Large intestine (tissue), 3 donors: ENCODE data around the gene THRB. TPM values are rescaled to one million over a fixed set of nuclear protein-coding genes. Genes with fewer than 3 reads are reported as not detected.

Source experiments
- DNase-seq, 2 donors: peaks; one replicate each; pipeline versions ENCODE4 v3.0.0 to v3.0.0-alpha.2; 2013
- H3K27ac ChIP-seq: one replicate; pipeline ENCODE4 v1.5.1; 2013; ENCODE audit warnings: low read length
- H3K27me3 ChIP-seq: 2 replicates; pipeline ENCODE4 v1.6.1; 2013; ENCODE audit warnings: low read length; ENCODE audit not compliant: control insufficient read depth, insufficient read depth
- H3K36me3 ChIP-seq: 2 replicates; pipeline ENCODE4 v1.6.1; 2013; ENCODE audit warnings: low read length; ENCODE audit not compliant: control insufficient read depth, insufficient read depth
- H3K4me1 ChIP-seq: one replicate; pipeline ENCODE4 v1.6.1; 2013; ENCODE audit warnings: low read length; ENCODE audit not compliant: control insufficient read depth, insufficient read depth
- H3K4me3 ChIP-seq: one replicate; pipeline ENCODE4 v1.5.1; 2013; ENCODE audit warnings: low read length
- H3K9me3 ChIP-seq: one replicate; pipeline ENCODE4 v1.6.1; 2013; ENCODE audit warnings: mild to moderate bottlenecking, low read depth, low read length, moderate library complexity; ENCODE audit not compliant: control insufficient read depth
- WGBS: methylation state at CpG from one replicate; pipeline ENCODE4 v1.1.5; 2013; ENCODE audit warnings: low lambda C conversion rate; ENCODE audit not compliant: insufficient coverage; 5-methylcytosine and 5-hydroxymethylcytosine counted together
- polyA plus RNA-seq: library from polyadenylated mRNA; unstranded; fragments of 120-200 nt; gene quantifications from one replicate; pipeline ENCODE4 v1.2.1, GENCODE V29; 2013

Gene THRB
- polyA plus RNA-seq, 1 donor: 38.3 TPM

- WGBS: no CpG with 5 or more reads among the region's 2 CpGs
- Histone ChIP-seq H3K4me1 (peaks cover 26% of the 10 kb centered on the region), H3K9me3 (no peaks in the 10 kb centered on the region), H3K27ac (no peak overlapping the region), H3K4me3 (no peak overlapping the region), H3K36me3 (no peaks in the 10 kb centered on the region), H3K27me3 (no peaks in the 10 kb centered on the region)
- DNase-seq: no peak
Observed at GRCh38 chr3:24385012-24385615, 109.5 kb downstream of the THRB start.

GRCh38 chr3:24382647-24383046, 112.0 kb downstream of the THRB start:
- Histone ChIP-seq H3K27ac (no peak overlapping the region), H3K4me3 (no peak overlapping the region), H3K36me3 (no peaks in the 10 kb centered on the region), H3K9me3 (no peaks in the 10 kb centered on the region), H3K4me1 (peaks cover 8% of the 10 kb centered on the region), H3K27me3 (no peaks in the 10 kb centered on the region)
- 93% methylated on average over 2 of the region's 2 CpGs for WGBS
- DNase-seq: no peak

- H3K27ac ChIP-seq: no peak overlapping the region
- H3K4me1 ChIP-seq: peaks cover 16% of the 10 kb centered on the region
- no peak overlapping the region for H3K4me3 ChIP-seq
- no peaks in the 10 kb centered on the region for H3K36me3 ChIP-seq
- no peaks in the 10 kb centered on the region for H3K9me3 ChIP-seq
- no peaks in the 10 kb centered on the region for H3K27me3 ChIP-seq
- no peak for DNase-seq
Observed at GRCh38 chr3:24379936-24380335, 114.7 kb downstream of the THRB start.

- no peaks in the 10 kb centered on the region for H3K27me3 ChIP-seq
- H3K27ac ChIP-seq: no peak overlapping the region
- H3K4me1 ChIP-seq: peaks cover 25% of the 10 kb centered on the region
- no peak for DNase-seq
- no peak overlapping the region for H3K4me3 ChIP-seq
- no CpG with 5 or more reads among the region's 3 CpGs for WGBS
- H3K9me3 ChIP-seq: no peaks in the 10 kb centered on the region
- H3K36me3 ChIP-seq: no peaks in the 10 kb centered on the region
Observed at GRCh38 chr3:24378313-24378712, 116.3 kb downstream of the THRB start.

- Histone ChIP-seq H3K4me3 (no peak overlapping the region), H3K36me3 (no peaks in the 10 kb centered on the region), H3K27ac (no peak overlapping the region), H3K4me1 (peaks cover 33% of the 10 kb centered on the region), H3K9me3 (no peaks in the 10 kb centered on the region), H3K27me3 (no peaks in the 10 kb centered on the region)
- DNase-seq: no peak
Observed at GRCh38 chr3:24377218-24377993, 117.2 kb downstream of the THRB start.

- DNase-seq: no peak
- WGBS: 0% methylated on average over 1 of the region's 3 CpGs
- H3K4me1 ChIP-seq: peaks cover 38% of the 10 kb centered on the region
Observed at GRCh38 chr3:24375947-24376384, 118.7 kb downstream of the THRB start.

GRCh38 chr3:24374801-24375200, 119.8 kb downstream of the THRB start:
- Histone ChIP-seq H3K36me3 (no peaks in the 10 kb centered on the region), H3K27ac (peak overlapping the region; percentile 1)

More at GRCh38 chr3:24375947-24376384, 118.7 kb downstream of the THRB start:
- Histone ChIP-seq H3K9me3 (no peaks in the 10 kb centered on the region), H3K4me3 (no peak overlapping the region), H3K36me3 (no peaks in the 10 kb centered on the region), H3K27ac (peak overlapping the region; percentile 0), H3K27me3 (no peaks in the 10 kb centered on the region)

GRCh38 chr3:24373198-24373959, 121.3 kb downstream of the THRB start:
- 86% methylated on average over 1 of the region's 9 CpGs for WGBS
- Histone ChIP-seq H3K4me3 (no peak overlapping the region), H3K27me3 (no peaks in the 10 kb centered on the region), H3K4me1 (peaks cover 46% of the 10 kb centered on the region), H3K9me3 (no peaks in the 10 kb centered on the region), H3K27ac (peak overlapping the region; percentile 63), H3K36me3 (no peaks in the 10 kb centered on the region)
- peak in 1 of 2 donors; percentile 75 for DNase-seq

More at GRCh38 chr3:24374801-24375200, 119.8 kb downstream of the THRB start:
- peak in 1 of 2 donors; percentile 59 for DNase-seq
- no peaks in the 10 kb centered on the region for H3K9me3 ChIP-seq
- H3K4me1 ChIP-seq: peaks cover 44% of the 10 kb centered on the region
- no CpG with 5 or more reads among the region's 1 CpG for WGBS
- no peaks in the 10 kb centered on the region for H3K27me3 ChIP-seq
- H3K4me3 ChIP-seq: no peak overlapping the region

- H3K36me3 ChIP-seq: no peaks in the 10 kb centered on the region
- no peak for DNase-seq
- peaks cover 50% of the 10 kb centered on the region for H3K4me1 ChIP-seq
- WGBS: no CpG with 5 or more reads among the region's 3 CpGs
- H3K9me3 ChIP-seq: no peaks in the 10 kb centered on the region
- no peaks in the 10 kb centered on the region for H3K27me3 ChIP-seq
- no peak overlapping the region for H3K4me3 ChIP-seq
- peak overlapping the region; percentile 63 for H3K27ac ChIP-seq
Observed at GRCh38 chr3:24372559-24373197, 122.0 kb downstream of the THRB start.
